Measurements from ENCODE around the gene FKBP14. TPM values are rescaled to one million over a fixed set of nuclear protein-coding genes. Genes with fewer than 3 reads are reported as not detected.

Gene FKBP14
- total and polyA plus RNA-seq, 2 experiments from 2014 or later, result 11.8 to 12.9 TPM

- TF ChIP-seq, protein P1, sequence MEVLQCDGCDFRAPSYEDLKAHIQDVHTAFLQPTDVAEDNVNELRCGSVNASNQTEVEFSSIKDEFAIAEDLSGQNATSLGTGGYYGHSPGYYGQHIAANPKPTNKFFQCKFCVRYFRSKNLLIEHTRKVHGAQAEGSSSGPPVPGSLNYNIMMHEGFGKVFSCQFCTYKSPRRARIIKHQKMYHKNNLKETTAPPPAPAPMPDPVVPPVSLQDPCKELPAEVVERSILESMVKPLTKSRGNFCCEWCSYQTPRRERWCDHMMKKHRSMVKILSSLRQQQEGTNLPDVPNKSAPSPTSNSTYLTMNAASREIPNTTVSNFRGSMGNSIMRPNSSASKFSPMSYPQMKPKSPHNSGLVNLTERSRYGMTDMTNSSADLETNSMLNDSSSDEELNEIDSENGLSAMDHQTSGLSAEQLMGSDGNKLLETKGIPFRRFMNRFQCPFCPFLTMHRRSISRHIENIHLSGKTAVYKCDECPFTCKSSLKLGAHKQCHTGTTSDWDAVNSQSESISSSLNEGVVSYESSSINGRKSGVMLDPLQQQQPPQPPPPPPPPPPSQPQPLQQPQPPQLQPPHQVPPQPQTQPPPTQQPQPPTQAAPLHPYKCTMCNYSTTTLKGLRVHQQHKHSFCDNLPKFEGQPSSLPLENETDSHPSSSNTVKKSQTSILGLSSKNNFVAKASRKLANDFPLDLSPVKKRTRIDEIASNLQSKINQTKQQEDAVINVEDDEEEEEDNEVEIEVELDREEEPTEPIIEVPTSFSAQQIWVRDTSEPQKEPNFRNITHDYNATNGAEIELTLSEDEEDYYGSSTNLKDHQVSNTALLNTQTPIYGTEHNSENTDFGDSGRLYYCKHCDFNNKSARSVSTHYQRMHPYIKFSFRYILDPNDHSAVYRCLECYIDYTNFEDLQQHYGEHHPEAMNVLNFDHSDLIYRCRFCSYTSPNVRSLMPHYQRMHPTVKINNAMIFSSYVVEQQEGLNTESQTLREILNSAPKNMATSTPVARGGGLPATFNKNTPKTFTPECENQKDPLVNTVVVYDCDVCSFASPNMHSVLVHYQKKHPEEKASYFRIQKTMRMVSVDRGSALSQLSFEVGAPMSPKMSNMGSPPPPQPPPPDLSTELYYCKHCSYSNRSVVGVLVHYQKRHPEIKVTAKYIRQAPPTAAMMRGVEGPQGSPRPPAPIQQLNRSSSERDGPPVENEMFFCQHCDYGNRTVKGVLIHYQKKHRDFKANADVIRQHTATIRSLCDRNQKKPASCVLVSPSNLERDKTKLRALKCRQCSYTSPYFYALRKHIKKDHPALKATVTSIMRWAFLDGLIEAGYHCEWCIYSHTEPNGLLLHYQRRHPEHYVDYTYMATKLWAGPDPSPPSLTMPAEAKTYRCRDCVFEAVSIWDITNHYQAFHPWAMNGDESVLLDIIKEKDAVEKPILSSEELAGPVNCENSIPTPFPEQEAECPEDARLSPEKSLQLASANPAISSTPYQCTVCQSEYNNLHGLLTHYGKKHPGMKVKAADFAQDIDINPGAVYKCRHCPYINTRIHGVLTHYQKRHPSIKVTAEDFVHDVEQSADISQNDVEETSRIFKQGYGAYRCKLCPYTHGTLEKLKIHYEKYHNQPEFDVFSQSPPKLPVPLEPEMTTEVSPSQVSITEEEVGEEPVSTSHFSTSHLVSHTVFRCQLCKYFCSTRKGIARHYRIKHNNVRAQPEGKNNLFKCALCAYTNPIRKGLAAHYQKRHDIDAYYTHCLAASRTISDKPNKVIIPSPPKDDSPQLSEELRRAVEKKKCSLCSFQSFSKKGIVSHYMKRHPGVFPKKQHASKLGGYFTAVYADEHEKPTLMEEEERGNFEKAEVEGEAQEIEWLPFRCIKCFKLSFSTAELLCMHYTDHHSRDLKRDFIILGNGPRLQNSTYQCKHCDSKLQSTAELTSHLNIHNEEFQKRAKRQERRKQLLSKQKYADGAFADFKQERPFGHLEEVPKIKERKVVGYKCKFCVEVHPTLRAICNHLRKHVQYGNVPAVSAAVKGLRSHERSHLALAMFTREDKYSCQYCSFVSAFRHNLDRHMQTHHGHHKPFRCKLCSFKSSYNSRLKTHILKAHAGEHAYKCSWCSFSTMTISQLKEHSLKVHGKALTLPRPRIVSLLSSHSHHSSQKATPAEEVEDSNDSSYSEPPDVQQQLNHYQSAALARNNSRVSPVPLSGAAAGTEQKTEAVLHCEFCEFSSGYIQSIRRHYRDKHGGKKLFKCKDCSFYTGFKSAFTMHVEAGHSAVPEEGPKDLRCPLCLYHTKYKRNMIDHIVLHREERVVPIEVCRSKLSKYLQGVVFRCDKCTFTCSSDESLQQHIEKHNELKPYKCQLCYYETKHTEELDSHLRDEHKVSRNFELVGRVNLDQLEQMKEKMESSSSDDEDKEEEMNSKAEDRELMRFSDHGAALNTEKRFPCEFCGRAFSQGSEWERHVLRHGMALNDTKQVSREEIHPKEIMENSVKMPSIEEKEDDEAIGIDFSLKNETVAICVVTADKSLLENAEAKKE (CRISPR knock-in tag; IDR thresholded peaks at IDR 0.05), result no peak
- TF ChIP-seq EZH2 (IDR thresholded peaks at IDR 0.05; ENCODE audit: low read depth, unreplicated experiment) (no peak), STAT1 (IDR thresholded peaks at IDR 0.05; ENCODE audit: unreplicated experiment) (no peak), ZNF331 (CRISPR knock-in tag; IDR thresholded peaks at IDR 0.05; ENCODE audit: low read depth) (no peak), ZNF114 (CRISPR knock-in tag; IDR thresholded peaks at IDR 0.05) (no peak), POLR2AphosphoS5 (IDR thresholded peaks at IDR 0.05; ENCODE audit: low read depth) (no peak), NANOG (IDR thresholded peaks at IDR 0.05; ENCODE audit: borderline replicate concordance) (no peak), JUNB (IDR thresholded peaks at IDR 0.05; ENCODE audit: unreplicated experiment) (no peak)
Measured at GRCh38 chr7:30027065-30027456, 559 bp upstream of the FKBP14 start (continued).

DNA sequence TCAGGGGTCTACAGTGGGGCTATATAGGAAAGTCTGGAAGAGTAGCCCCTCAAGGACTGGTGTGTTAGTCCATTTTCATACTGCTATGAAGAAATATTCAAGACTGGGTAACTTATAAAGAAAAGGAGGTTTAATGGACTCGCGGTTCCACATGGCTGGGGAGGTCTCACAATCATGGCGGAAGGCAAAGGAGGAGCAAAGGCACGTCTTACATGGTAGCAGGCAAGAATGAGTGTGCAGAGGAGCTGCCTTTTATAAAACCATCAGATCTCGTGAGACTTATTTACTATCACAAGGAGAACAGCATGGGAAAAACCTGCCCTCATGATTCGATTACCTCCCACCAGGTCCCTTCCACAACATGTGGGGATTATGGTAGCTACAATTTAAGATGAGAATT, 3.0 kb downstream of the FKBP14 start:
- H3K27me3 ChIP-seq (ENCODE audit: insufficient read depth), result no peaks in the 10 kb centered on the region
- H3K9me2 ChIP-seq (ENCODE audit: insufficient read depth), result no peaks in the 10 kb centered on the region
- Mint-ChIP-seq H3K4me3 (no peak overlapping the region), H3K36me3 (ENCODE audit: low read depth) (peaks cover 5% of the 10 kb centered on the region; the same call in 1 of the 3 replicates), H3K27ac (no peak overlapping the region), H3K4me1 (peaks cover 21% of the 10 kb centered on the region), H3K27me3 (ENCODE audit: insufficient read depth, low read depth, poor library complexity) (peaks cover 4% of the 10 kb centered on the region), H3K9me3 (no peaks in the 10 kb centered on the region)
- H2AFZ ChIP-seq, result no peak overlapping the region
- peaks cover 8% of the 10 kb centered on the region; the same call in 1 of the 2 replicates for H4K20me1 ChIP-seq (replicated peaks; ENCODE audit: insufficient read depth)
- no peak overlapping the region for H3K4me2 ChIP-seq
- peaks cover 40% of the 10 kb centered on the region for H3K79me2 ChIP-seq (replicated peaks; ENCODE audit: insufficient read depth)
- H3K4me3 ChIP-seq, result no peak overlapping the region
- ATAC-seq, result no peak
- H3K27ac ChIP-seq (ENCODE audit: low read depth), result no peak overlapping the region
- peaks cover 8% of the 10 kb centered on the region; the same call in 1 of the 2 replicates for H3K36me3 ChIP-seq (ENCODE audit: insufficient read depth)
- no peak for TF ChIP-seq CTCF (conservative IDR thresholded peaks at IDR 0.05; ENCODE audit: low read depth in 2 of 2)
- TF ChIP-seq, protein P2, sequence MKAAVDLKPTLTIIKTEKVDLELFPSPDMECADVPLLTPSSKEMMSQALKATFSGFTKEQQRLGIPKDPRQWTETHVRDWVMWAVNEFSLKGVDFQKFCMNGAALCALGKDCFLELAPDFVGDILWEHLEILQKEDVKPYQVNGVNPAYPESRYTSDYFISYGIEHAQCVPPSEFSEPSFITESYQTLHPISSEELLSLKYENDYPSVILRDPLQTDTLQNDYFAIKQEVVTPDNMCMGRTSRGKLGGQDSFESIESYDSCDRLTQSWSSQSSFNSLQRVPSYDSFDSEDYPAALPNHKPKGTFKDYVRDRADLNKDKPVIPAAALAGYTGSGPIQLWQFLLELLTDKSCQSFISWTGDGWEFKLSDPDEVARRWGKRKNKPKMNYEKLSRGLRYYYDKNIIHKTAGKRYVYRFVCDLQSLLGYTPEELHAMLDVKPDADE (IDR thresholded peaks at IDR 0.05), result no peak
- no peak for TF ChIP-seq POLR2AphosphoS5 (IDR thresholded peaks at IDR 0.05; ENCODE audit: low read depth)
- TF ChIP-seq JUNB (IDR thresholded peaks at IDR 0.05; ENCODE audit: unreplicated experiment), result no peak
- TF ChIP-seq ZNF114 (CRISPR knock-in tag; IDR thresholded peaks at IDR 0.05), result no peak
- TF ChIP-seq ZNF331 (CRISPR knock-in tag; IDR thresholded peaks at IDR 0.05; ENCODE audit: low read depth), result no peak
- no peaks in the 10 kb centered on the region for H3F3A ChIP-seq (replicated peaks; ENCODE audit: low read depth)
- peaks cover 12% of the 10 kb centered on the region for H3K4me1 ChIP-seq (ENCODE audit: insufficient read depth)
- DNase-seq (ENCODE audit: low spot score), result no peak
